ENCODE results near the gene PPP1R9B.

PPP1R9B gene

GRCh38 chr17:50172936-50173334 is 22.5 kb upstream of the PPP1R9B start:
- Histone ChIP-seq H3K9me3 (no peaks in the 10 kb centered on the region), H3K36me3 (no peaks in the 10 kb centered on the region), H3K4me3 (ENCODE audit: low read depth in 1 of 2, low read length in 1 of 2) (no peak overlapping the region), H3K27ac (no peak overlapping the region), H3K27me3 (peaks cover 4% of the 10 kb centered on the region), H3K4me1 (ENCODE audit: control insufficient read depth in 1 of 2, insufficient read depth in 1 of 2, low read depth in 1 of 2, low read length in 1 of 2) (peaks cover 11 to 14% of the 10 kb centered on the region in 2 experiments)
- TF ChIP-seq CTCF (IDR thresholded peaks at IDR 0.05): no peak

GRCh38 chr17:50172130-50172529 is 21.7 kb upstream of the PPP1R9B start:
- Histone ChIP-seq H3K4me1 (ENCODE audit: control insufficient read depth in 1 of 2, insufficient read depth in 1 of 2, low read depth in 1 of 2, low read length in 1 of 2) (peaks cover 6 to 9% of the 10 kb centered on the region in 2 experiments), H3K9me3 (no peaks in the 10 kb centered on the region), H3K4me3 (ENCODE audit: low read depth in 1 of 2, low read length in 1 of 2) (no peak overlapping the region), H3K36me3 (no peaks in the 10 kb centered on the region), H3K27me3 (peaks cover 6% of the 10 kb centered on the region), H3K27ac (no peak overlapping the region)
- TF ChIP-seq CTCF (IDR thresholded peaks at IDR 0.05): no peak

- Histone ChIP-seq H3K9me3 (no peaks in the 10 kb centered on the region), H3K36me3 (no peaks in the 10 kb centered on the region), H3K27me3 (peaks cover 6% of the 10 kb centered on the region), H3K27ac (no peak overlapping the region), H3K4me3 (ENCODE audit: low read depth in 1 of 2, low read length in 1 of 2) (no peak overlapping the region), H3K4me1 (ENCODE audit: control insufficient read depth in 1 of 2, insufficient read depth in 1 of 2, low read depth in 1 of 2, low read length in 1 of 2) (peaks cover 6 to 9% of the 10 kb centered on the region in 2 experiments)
- TF ChIP-seq CTCF (IDR thresholded peaks at IDR 0.05): no peak
Measured at GRCh38 chr17:50171371-50172071, 21.0 kb upstream of the PPP1R9B start.

- H3K36me3 ChIP-seq: no peaks in the 10 kb centered on the region
Measured at GRCh38 chr17:50170662-50171370, 20.3 kb upstream of the PPP1R9B start.

GRCh38 chr17:50169881-50170459 is 19.5 kb upstream of the PPP1R9B start:
- TF ChIP-seq CTCF (IDR thresholded peaks at IDR 0.05): no peak
- Histone ChIP-seq H3K4me1 (ENCODE audit: control insufficient read depth in 1 of 2, insufficient read depth in 1 of 2, low read depth in 1 of 2, low read length in 1 of 2) (peaks cover 6 to 9% of the 10 kb centered on the region in 2 experiments), H3K27me3 (peaks cover 6% of the 10 kb centered on the region), H3K4me3 (ENCODE audit: low read depth in 1 of 2, low read length in 1 of 2) (no peak overlapping the region), H3K27ac (no peak overlapping the region), H3K9me3 (no peaks in the 10 kb centered on the region), H3K36me3 (no peaks in the 10 kb centered on the region)

More at GRCh38 chr17:50170662-50171370, 20.3 kb upstream of the PPP1R9B start:
- TF ChIP-seq CTCF (IDR thresholded peaks at IDR 0.05): no peak
- H3K27me3 ChIP-seq: peaks cover 6% of the 10 kb centered on the region
- no peak overlapping the region for H3K27ac ChIP-seq
- peaks cover 6 to 9% of the 10 kb centered on the region in 2 experiments for H3K4me1 ChIP-seq (ENCODE audit: control insufficient read depth in 1 of 2, insufficient read depth in 1 of 2, low read depth in 1 of 2, low read length in 1 of 2)
- H3K4me3 ChIP-seq (ENCODE audit: low read depth in 1 of 2, low read length in 1 of 2): no peak overlapping the region
- no peaks in the 10 kb centered on the region for H3K9me3 ChIP-seq

Measured in neutrophil (primary cell).